ENCODE results near the gene GRAMD2A. TPM values are rescaled to one million over a fixed set of nuclear protein-coding genes. Genes with fewer than 3 reads are reported as not detected.

Gene GRAMD2A
- total and polyA plus RNA-seq, 2 donors (not counting 3 experiments of a cell fraction or from before 2014, with no cell fraction given) = 0.08 to 0.29 TPM

DNA sequence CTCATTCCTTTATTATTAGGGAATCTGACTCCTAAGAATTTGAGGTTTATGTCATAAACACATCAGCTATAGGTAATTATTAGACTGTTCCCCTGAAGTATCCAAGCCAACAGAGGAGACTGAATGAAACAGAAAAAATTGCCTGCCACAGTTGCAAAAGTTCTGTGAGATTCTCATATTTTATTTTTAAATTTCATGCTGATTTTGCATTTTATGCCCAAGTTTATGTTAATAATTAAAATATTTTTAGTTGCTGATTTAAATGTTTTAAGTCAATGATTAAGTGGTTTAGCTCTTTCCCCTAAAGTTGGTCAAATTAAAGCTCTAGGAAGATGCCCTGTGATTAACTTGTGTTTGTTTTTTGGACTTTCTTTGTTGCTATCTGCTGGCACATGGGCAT lies 69.2 kb downstream of the GRAMD2A start:
- ChIA-PET CTCF (interaction anchor here (1.1 to 2.9 kb wide), 2 partner anchors 28 to 302 kb away, joined by 3 to 10 read pairs; no protein-coding TSS in a partner anchor), POLR2A (no interaction called here)
- BruUV-seq (replicated peaks) = no TSS peak

More for the DNA sequence above, 69.2 kb downstream of the GRAMD2A start:
- H3K9me1 ChIP-seq (replicated peaks; ENCODE audit: control insufficient read depth, extremely low read depth, insufficient read depth, low read length) = no peaks in the 10 kb centered on the region
- no peaks in the 10 kb centered on the region for H3K79me2 ChIP-seq (ENCODE audit: control insufficient read depth, insufficient read depth, low read length)
- no peak overlapping the region for H3K4me3 ChIP-seq (replicated peaks in 1 of 3; ENCODE audit: insufficient read depth in 1 of 3, low read depth in 1 of 3, low read length in 3 of 3)
- H3K9me3 ChIP-seq (replicated peaks; ENCODE audit: control insufficient read depth, insufficient read depth, low read length) = no peaks in the 10 kb centered on the region
- DNase-seq (ENCODE audit: low read depth, low spot score) = no peak
- H3K27ac ChIP-seq (ENCODE audit: insufficient read depth, low read depth, low read length) = no peak overlapping the region
- no peaks in the 10 kb centered on the region for H4K20me1 ChIP-seq (replicated peaks; ENCODE audit: control insufficient read depth, extremely low read depth, insufficient read depth, low read length)
- no peak overlapping the region for H3K9ac ChIP-seq (replicated peaks; ENCODE audit: extremely low read depth, insufficient read depth, low read length)
- H3K4me2 ChIP-seq (ENCODE audit: insufficient read depth, low read length) = no peak overlapping the region
- dilution Hi-C loops (cut with MboI; ENCODE audit: extremely low pct_ligation_motif_present, low sequenced_read_pairs) (no loop called here), intact Hi-C loops (cut with micrococcal nuclease) (no loop called here)
- H3K27me3 ChIP-seq (ENCODE audit: control insufficient read depth in 2 of 2, insufficient read depth in 2 of 2, low read length in 2 of 2) = no peaks in the 10 kb centered on the region
- FAIRE-seq = no peak
- H3K4me1 ChIP-seq (ENCODE audit: control insufficient read depth, extremely low read depth, insufficient read depth, low read length) = peaks cover 3% of the 10 kb centered on the region
- H3K36me3 ChIP-seq (ENCODE audit: control insufficient read depth in 2 of 2, extremely low read depth in 1 of 2, insufficient read depth in 2 of 2, low read length in 2 of 2) = no peaks in the 10 kb centered on the region
- TF ChIP-seq JUN (IDR thresholded peaks at IDR 0.05; ENCODE audit: borderline replicate concordance, insufficient read depth, insufficient read length, low read depth) (no peak), POLR2AphosphoS5 (IDR thresholded peaks at IDR 0.05; ENCODE audit: insufficient read depth, low read depth, low read length) (no peak), MYC (IDR thresholded peaks at IDR 0.05; ENCODE audit: low read depth, low read length) (no peak), FOS (IDR thresholded peaks at IDR 0.05; ENCODE audit: borderline replicate concordance, insufficient read depth, low read length) (no peak), EZH2 (IDR thresholded peaks at IDR 0.05; ENCODE audit: borderline replicate concordance, low read depth, low read length, severe bottlenecking) (no peak), GATA2 (IDR thresholded peaks at IDR 0.05; ENCODE audit: insufficient read depth, insufficient read length, low read depth, low read length) (no peak), POLR2A (IDR thresholded peaks at IDR 0.05; ENCODE audit: low read depth, low read length) (no peak)
- TF ChIP-seq, protein P1, sequence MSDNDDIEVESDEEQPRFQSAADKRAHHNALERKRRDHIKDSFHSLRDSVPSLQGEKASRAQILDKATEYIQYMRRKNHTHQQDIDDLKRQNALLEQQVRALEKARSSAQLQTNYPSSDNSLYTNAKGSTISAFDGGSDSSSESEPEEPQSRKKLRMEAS (IDR thresholded peaks at IDR 0.05; ENCODE audit: insufficient read depth, insufficient read length) = no peak
- TF ChIP-seq, protein P2, sequence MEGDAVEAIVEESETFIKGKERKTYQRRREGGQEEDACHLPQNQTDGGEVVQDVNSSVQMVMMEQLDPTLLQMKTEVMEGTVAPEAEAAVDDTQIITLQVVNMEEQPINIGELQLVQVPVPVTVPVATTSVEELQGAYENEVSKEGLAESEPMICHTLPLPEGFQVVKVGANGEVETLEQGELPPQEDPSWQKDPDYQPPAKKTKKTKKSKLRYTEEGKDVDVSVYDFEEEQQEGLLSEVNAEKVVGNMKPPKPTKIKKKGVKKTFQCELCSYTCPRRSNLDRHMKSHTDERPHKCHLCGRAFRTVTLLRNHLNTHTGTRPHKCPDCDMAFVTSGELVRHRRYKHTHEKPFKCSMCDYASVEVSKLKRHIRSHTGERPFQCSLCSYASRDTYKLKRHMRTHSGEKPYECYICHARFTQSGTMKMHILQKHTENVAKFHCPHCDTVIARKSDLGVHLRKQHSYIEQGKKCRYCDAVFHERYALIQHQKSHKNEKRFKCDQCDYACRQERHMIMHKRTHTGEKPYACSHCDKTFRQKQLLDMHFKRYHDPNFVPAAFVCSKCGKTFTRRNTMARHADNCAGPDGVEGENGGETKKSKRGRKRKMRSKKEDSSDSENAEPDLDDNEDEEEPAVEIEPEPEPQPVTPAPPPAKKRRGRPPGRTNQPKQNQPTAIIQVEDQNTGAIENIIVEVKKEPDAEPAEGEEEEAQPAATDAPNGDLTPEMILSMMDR (IDR thresholded peaks at IDR 0.05; ENCODE audit: extremely low read depth in 1 of 2, insufficient read depth in 1 of 2, low read depth in 1 of 2, low read length in 2 of 2) = no peak
- no peak overlapping the region for H2AFZ ChIP-seq (ENCODE audit: low read depth, low read length)

All from endothelial cell of umbilical vein (primary cell).